Tibial nerve (tissue), 4 donors: ENCODE results near the gene UBE3D. TPM values are rescaled to one million over a fixed set of nuclear protein-coding genes. Genes with fewer than 3 reads are reported as not detected.

Experiments used
- DNase-seq, 2 donors: peaks; one replicate each; pipeline ENCODE4 v3.0.0-alpha.2; 2019; ENCODE audit warnings: low spot score in 2 of 2
- H3K27ac ChIP-seq, 4 donors: fragments of 200-600 bp; sonication (generic) in 3 of 4; one replicate each; pipeline ENCODE4 v1.5.1; 2017 to 2019; ENCODE audit warnings: mild to moderate bottlenecking in 1 of 4
- H3K27me3 ChIP-seq, 2 donors: fragments of 200-600 bp; sonication (generic) in 1 of 2; one replicate each; pipeline versions ENCODE4 v1.5.1 to v1.6.0; 2017 to 2019
- H3K36me3 ChIP-seq, 3 donors: fragments of 200-600 bp; sonication (generic); one replicate each; pipeline ENCODE4 v1.5.1; 2018 to 2019
- H3K4me1 ChIP-seq, 4 donors: fragments of 200-600 bp; sonication (generic) in 3 of 4; one replicate each; pipeline ENCODE4 v1.5.1; 2017 to 2019
- H3K4me3 ChIP-seq, 4 donors: fragments of 200-600 bp; sonication (generic) in 3 of 4; one replicate each; pipeline ENCODE4 v1.5.1; 2017 to 2019; ENCODE audit warnings: mild to moderate bottlenecking in 1 of 4, moderate library complexity in 1 of 4
- H3K9me3 ChIP-seq, 4 donors: fragments of 200-600 bp; sonication (generic) in 3 of 4; one replicate each; pipeline ENCODE4 v1.5.1; 2017 to 2019
- CTCF ChIP-seq, 5 experiments: fragments of 200-600 bp in 3 of 5; fragments of 450-650 bp in 2 of 5; sonication (generic) in 3 of 5; IDR thresholded peaks; one replicate each; pipeline ENCODE4 v1.5.1; 2016 to 2019; ENCODE audit warnings: antibody characterized with exemption in 5 of 5, mild to moderate bottlenecking in 3 of 5, moderate library complexity in 2 of 5
- EP300 ChIP-seq, 2 donors: sonication (generic); formaldehyde crosslinking; IDR thresholded peaks; one replicate each; pipeline ENCODE4 v1.6.1; 2017; ENCODE audit warnings: antibody characterized with exemption in 2 of 2, mild to moderate bottlenecking in 1 of 2
- POLR2A ChIP-seq, 2 donors: fragments of 450-650 bp; IDR thresholded peaks; one replicate each; pipeline ENCODE4 v1.6.1; 2017; ENCODE audit warnings: antibody characterized with exemption in 2 of 2, mild to moderate bottlenecking in 2 of 2, moderate library complexity in 2 of 2
- WGBS, 2 donors: methylation state at CpG; one replicate each; pipeline ENCODE4 v1.1.5; 2018; 5-methylcytosine and 5-hydroxymethylcytosine counted together
- total RNA-seq, 4 donors: library from RNA; depleted of rRNA; stranded (reverse); fragments of >200 nt; gene quantifications; one replicate each; pipeline ENCODE4 v1.1.0, GENCODE V29; 2016

Gene UBE3D
- total RNA-seq, 4 donors from 2014 or later: 6.3 to 21.9 (median 18.3) TPM

GRCh38 chr6:82877213-82878195, 188.1 kb downstream of the UBE3D start:
- H3K27me3 ChIP-seq: no peaks in the 10 kb centered on the region
- DNase-seq: no peak
- H3K4me3 ChIP-seq: no peak overlapping the region
- H3K27ac ChIP-seq: no peak overlapping the region
- peaks cover 0 to 9% (median 0%) of the 10 kb centered on the region in 4 donors for H3K4me1 ChIP-seq
- 57 to 61% methylated on average over 4 of the region's 4 CpGs for WGBS, 2 donors
- TF ChIP-seq CTCF (IDR thresholded peaks at IDR 0.05) (no peak), EP300 (IDR thresholded peaks at IDR 0.05) (no peak), POLR2A (IDR thresholded peaks at IDR 0.05) (no peak)
- H3K36me3 ChIP-seq: no peaks in the 10 kb centered on the region
- H3K9me3 ChIP-seq: no peaks in the 10 kb centered on the region

- H3K4me1 ChIP-seq: peaks cover 0 to 6% (median 0%) of the 10 kb centered on the region in 4 donors
- H3K4me3 ChIP-seq: no peak overlapping the region
- no peaks in the 10 kb centered on the region for H3K9me3 ChIP-seq
- no peak for DNase-seq
- WGBS, 2 donors: 75 to 76% methylated on average over 4 of the region's 4 CpGs
- TF ChIP-seq CTCF (IDR thresholded peaks at IDR 0.05) (no peak), EP300 (IDR thresholded peaks at IDR 0.05) (no peak), POLR2A (IDR thresholded peaks at IDR 0.05) (no peak)
- no peaks in the 10 kb centered on the region for H3K36me3 ChIP-seq
- H3K27me3 ChIP-seq: no peaks in the 10 kb centered on the region
- H3K27ac ChIP-seq: no peak overlapping the region
These were observed 190.0 kb downstream of the UBE3D start for GRCh38 chr6:82875573-82876185.

GRCh38 chr6:82874867-82875266, 190.8 kb downstream of the UBE3D start:
- WGBS, 2 donors: 76 to 81% methylated on average over 3 of the region's 3 CpGs
- TF ChIP-seq EP300 (IDR thresholded peaks at IDR 0.05) (no peak), CTCF (IDR thresholded peaks at IDR 0.05) (no peak), POLR2A (IDR thresholded peaks at IDR 0.05) (no peak)
- Histone ChIP-seq H3K4me1 (peaks cover 0 to 6% (median 0%) of the 10 kb centered on the region in 4 donors), H3K4me3 (no peak overlapping the region), H3K36me3 (no peaks in the 10 kb centered on the region), H3K27me3 (no peaks in the 10 kb centered on the region), H3K27ac (no peak overlapping the region), H3K9me3 (no peaks in the 10 kb centered on the region)
- no peak for DNase-seq

- Histone ChIP-seq H3K36me3 (no peaks in the 10 kb centered on the region), H3K4me3 (no peak overlapping the region), H3K27ac (no peak overlapping the region), H3K4me1 (peaks cover 0 to 3% (median 0%) of the 10 kb centered on the region in 4 donors), H3K27me3 (no peaks in the 10 kb centered on the region), H3K9me3 (no peaks in the 10 kb centered on the region)
- TF ChIP-seq CTCF (IDR thresholded peaks at IDR 0.05): no peak
- TF ChIP-seq EP300 (IDR thresholded peaks at IDR 0.05): no peak
- DNase-seq: no peak
- 89 to 100% methylated on average over 1 of the region's 1 CpG for WGBS, 2 donors
These were observed 193.5 kb downstream of the UBE3D start for GRCh38 chr6:82872185-82872584.
